Measurements from ENCODE around the gene USP3. TPM values are rescaled to one million over a fixed set of nuclear protein-coding genes. Genes with fewer than 3 reads are reported as not detected.

The USP3 gene
- total and polyA plus RNA-seq, 2 of the 13 experiments (the other 11 are each of a cell fraction or from before 2014, with no cell fraction given) = 14.3 to 61.2 TPM

- TF ChIP-seq HNF1B (CRISPR knock-in tag; IDR thresholded peaks at IDR 0.05) = 0 out of 2 replicates have a peak, but pooled peaks have one; percentile 16
- TF ChIP-seq ZNF609 (CRISPR knock-in tag; IDR thresholded peaks at IDR 0.05; ENCODE audit: borderline replicate concordance) = 0 out of 2 replicates have a peak, but pooled peaks have one; percentile 16
- TF ChIP-seq, protein P1, sequence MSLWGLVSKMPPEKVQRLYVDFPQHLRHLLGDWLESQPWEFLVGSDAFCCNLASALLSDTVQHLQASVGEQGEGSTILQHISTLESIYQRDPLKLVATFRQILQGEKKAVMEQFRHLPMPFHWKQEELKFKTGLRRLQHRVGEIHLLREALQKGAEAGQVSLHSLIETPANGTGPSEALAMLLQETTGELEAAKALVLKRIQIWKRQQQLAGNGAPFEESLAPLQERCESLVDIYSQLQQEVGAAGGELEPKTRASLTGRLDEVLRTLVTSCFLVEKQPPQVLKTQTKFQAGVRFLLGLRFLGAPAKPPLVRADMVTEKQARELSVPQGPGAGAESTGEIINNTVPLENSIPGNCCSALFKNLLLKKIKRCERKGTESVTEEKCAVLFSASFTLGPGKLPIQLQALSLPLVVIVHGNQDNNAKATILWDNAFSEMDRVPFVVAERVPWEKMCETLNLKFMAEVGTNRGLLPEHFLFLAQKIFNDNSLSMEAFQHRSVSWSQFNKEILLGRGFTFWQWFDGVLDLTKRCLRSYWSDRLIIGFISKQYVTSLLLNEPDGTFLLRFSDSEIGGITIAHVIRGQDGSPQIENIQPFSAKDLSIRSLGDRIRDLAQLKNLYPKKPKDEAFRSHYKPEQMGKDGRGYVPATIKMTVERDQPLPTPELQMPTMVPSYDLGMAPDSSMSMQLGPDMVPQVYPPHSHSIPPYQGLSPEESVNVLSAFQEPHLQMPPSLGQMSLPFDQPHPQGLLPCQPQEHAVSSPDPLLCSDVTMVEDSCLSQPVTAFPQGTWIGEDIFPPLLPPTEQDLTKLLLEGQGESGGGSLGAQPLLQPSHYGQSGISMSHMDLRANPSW (CRISPR knock-in tag; IDR thresholded peaks at IDR 0.05; ENCODE audit: borderline replicate concordance) = no peak
- TF ChIP-seq, protein P2, sequence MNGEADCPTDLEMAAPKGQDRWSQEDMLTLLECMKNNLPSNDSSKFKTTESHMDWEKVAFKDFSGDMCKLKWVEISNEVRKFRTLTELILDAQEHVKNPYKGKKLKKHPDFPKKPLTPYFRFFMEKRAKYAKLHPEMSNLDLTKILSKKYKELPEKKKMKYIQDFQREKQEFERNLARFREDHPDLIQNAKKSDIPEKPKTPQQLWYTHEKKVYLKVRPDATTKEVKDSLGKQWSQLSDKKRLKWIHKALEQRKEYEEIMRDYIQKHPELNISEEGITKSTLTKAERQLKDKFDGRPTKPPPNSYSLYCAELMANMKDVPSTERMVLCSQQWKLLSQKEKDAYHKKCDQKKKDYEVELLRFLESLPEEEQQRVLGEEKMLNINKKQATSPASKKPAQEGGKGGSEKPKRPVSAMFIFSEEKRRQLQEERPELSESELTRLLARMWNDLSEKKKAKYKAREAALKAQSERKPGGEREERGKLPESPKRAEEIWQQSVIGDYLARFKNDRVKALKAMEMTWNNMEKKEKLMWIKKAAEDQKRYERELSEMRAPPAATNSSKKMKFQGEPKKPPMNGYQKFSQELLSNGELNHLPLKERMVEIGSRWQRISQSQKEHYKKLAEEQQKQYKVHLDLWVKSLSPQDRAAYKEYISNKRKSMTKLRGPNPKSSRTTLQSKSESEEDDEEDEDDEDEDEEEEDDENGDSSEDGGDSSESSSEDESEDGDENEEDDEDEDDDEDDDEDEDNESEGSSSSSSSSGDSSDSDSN (CRISPR knock-in tag; IDR thresholded peaks at IDR 0.05) = no peak
- TF ChIP-seq DPF2 (CRISPR knock-in tag; IDR thresholded peaks at IDR 0.05; ENCODE audit: borderline replicate concordance, low read depth) = no peak
- no peak for TF ChIP-seq ZNF737 (CRISPR knock-in tag; IDR thresholded peaks at IDR 0.05; ENCODE audit: borderline replicate concordance)
- TF ChIP-seq EHMT2 (IDR thresholded peaks at IDR 0.05; ENCODE audit: borderline replicate concordance, low read depth, low read length) = no peak
- no peak for TF ChIP-seq ZNF567 (CRISPR knock-in tag; IDR thresholded peaks at IDR 0.05; ENCODE audit: borderline replicate concordance)
- TF ChIP-seq, protein P3, sequence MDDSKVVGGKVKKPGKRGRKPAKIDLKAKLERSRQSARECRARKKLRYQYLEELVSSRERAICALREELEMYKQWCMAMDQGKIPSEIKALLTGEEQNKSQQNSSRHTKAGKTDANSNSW (CRISPR knock-in tag; IDR thresholded peaks at IDR 0.05; ENCODE audit: borderline replicate concordance) = no peak
- TF ChIP-seq ZNF724P (CRISPR knock-in tag; IDR thresholded peaks at IDR 0.05; ENCODE audit: borderline replicate concordance) = no peak
- no peak for TF ChIP-seq ZNF33B (CRISPR knock-in tag; IDR thresholded peaks at IDR 0.05)
- TF ChIP-seq ZNF547 (CRISPR knock-in tag; IDR thresholded peaks at IDR 0.05) = no peak
- TF ChIP-seq ZNF124 (CRISPR knock-in tag; IDR thresholded peaks at IDR 0.05) = no peak
- no peak for TF ChIP-seq ZNF451 (CRISPR knock-in tag; IDR thresholded peaks at IDR 0.05)
These were observed 95.1 kb downstream of the USP3 start (continued) for GRCh38 chr15:63599401-63600000.

All from HepG2 (cell line).